ENCODE data around the gene RNF208.

- TF ChIP-seq ZNF274 (IDR thresholded peaks at IDR 0.05; ENCODE audit: low read depth, low read length) (no peak), SUZ12 (IDR thresholded peaks at IDR 0.05; ENCODE audit: extremely low read depth, insufficient read depth, insufficient read length) (no peak), YY1 (IDR thresholded peaks at IDR 0.05; ENCODE audit: insufficient read depth, insufficient read length) (no peak)
These were observed 5.7 kb downstream of the RNF208 start for GRCh38 chr9:137216188-137216965.

All from NT2/D1 (cell line).